Duodenal mucosa (tissue), 2 donors: ENCODE data around the gene XXYLT1.
"Not testable (repeated sequence)": the region's sequence is repeated elsewhere in the genome, so short reads cannot be mapped to it uniquely, and the experiment has no call there.

ENCODE experiments used
- H3K27ac ChIP-seq: one replicate; pipeline ENCODE4 v1.7.0; 2013; ENCODE audit warnings: low read depth, low read length
- H3K27me3 ChIP-seq, 2 donors: one replicate each; pipeline ENCODE4 v1.7.0; 2013; ENCODE audit warnings: low read length in 2 of 2, control low read depth in 1 of 2; ENCODE audit not compliant: insufficient read depth in 2 of 2, control insufficient read depth in 1 of 2
- H3K36me3 ChIP-seq, 2 donors: one replicate each; pipeline ENCODE4 v1.7.0; 2013; ENCODE audit warnings: low read length in 2 of 2, control low read depth in 1 of 2; ENCODE audit not compliant: insufficient read depth in 2 of 2, control insufficient read depth in 1 of 2
- H3K4me1 ChIP-seq, 2 donors: one replicate each; pipeline ENCODE4 v1.7.0; 2013; ENCODE audit warnings: low read length in 2 of 2, control low read depth in 1 of 2; ENCODE audit not compliant: insufficient read depth in 2 of 2, control insufficient read depth in 1 of 2
- H3K4me3 ChIP-seq, 2 donors: one replicate each; pipeline ENCODE4 v1.7.0; 2013; ENCODE audit warnings: low read length in 2 of 2, low read depth in 1 of 2
- H3K9ac ChIP-seq, 2 donors: one replicate each; pipeline ENCODE4 v1.7.0; 2013; ENCODE audit warnings: low read length in 2 of 2, low read depth in 1 of 2
- H3K9me3 ChIP-seq, 2 donors: one replicate each; pipeline ENCODE4 v1.7.0; 2013; ENCODE audit warnings: low read length in 2 of 2, control low read depth in 1 of 2; ENCODE audit not compliant: control insufficient read depth in 1 of 2

XXYLT1 gene

GRCh38 chr3:195097331-195098255, 173.4 kb downstream of the XXYLT1 start:
- Histone ChIP-seq H3K27me3 (no peaks in the 10 kb centered on the region), H3K4me3 (no peak overlapping the region), H3K9me3 (no peaks in the 10 kb centered on the region), H3K27ac (no peak overlapping the region), H3K4me1 (peaks cover 6 to 12% of the 10 kb centered on the region in 2 donors), H3K36me3 (no peaks in the 10 kb centered on the region), H3K9ac (no peak overlapping the region)

- Histone ChIP-seq H3K4me1 (peaks cover 0 to 8% of the 10 kb centered on the region in 2 donors), H3K27ac (no peak overlapping the region), H3K9me3 (no peaks in the 10 kb centered on the region), H3K9ac (no peak overlapping the region), H3K36me3 (no peaks in the 10 kb centered on the region), H3K27me3 (no peaks in the 10 kb centered on the region), H3K4me3 (no peak overlapping the region)
Observed at GRCh38 chr3:195096484-195097330, 174.3 kb downstream of the XXYLT1 start.

GRCh38 chr3:195096053-195096452, 174.9 kb downstream of the XXYLT1 start:
- no peak overlapping the region for H3K9ac ChIP-seq
- no peak overlapping the region for H3K27ac ChIP-seq
- peaks cover 0 to 7% of the 10 kb centered on the region in 2 donors for H3K4me1 ChIP-seq
- H3K4me3 ChIP-seq = no peak overlapping the region
- H3K9me3 ChIP-seq = no peaks in the 10 kb centered on the region
- H3K27me3 ChIP-seq = no peaks in the 10 kb centered on the region
- no peaks in the 10 kb centered on the region for H3K36me3 ChIP-seq

- H3K36me3 ChIP-seq = no peaks in the 10 kb centered on the region
- no peak overlapping the region for H3K27ac ChIP-seq
- H3K9ac ChIP-seq = no peak overlapping the region
- H3K4me1 ChIP-seq = peaks cover 0 to 3% of the 10 kb centered on the region in 2 donors
- no peaks in the 10 kb centered on the region for H3K27me3 ChIP-seq
- H3K4me3 ChIP-seq = no peak overlapping the region
- no peaks in the 10 kb centered on the region for H3K9me3 ChIP-seq
Observed at GRCh38 chr3:195095704-195096036, 175.3 kb downstream of the XXYLT1 start.

- Histone ChIP-seq H3K9me3 (no peaks in the 10 kb centered on the region), H3K27ac (no peak overlapping the region), H3K9ac (no peak overlapping the region), H3K4me1 (no peaks in the 10 kb centered on the region), H3K36me3 (no peaks in the 10 kb centered on the region), H3K27me3 (no peaks in the 10 kb centered on the region), H3K4me3 (no peak overlapping the region)
Observed at GRCh38 chr3:195095035-195095703, 175.8 kb downstream of the XXYLT1 start.

- no peak overlapping the region for H3K27ac ChIP-seq
- H3K4me3 ChIP-seq = no peak overlapping the region
- H3K9me3 ChIP-seq = no peaks in the 10 kb centered on the region
Observed at GRCh38 chr3:195094191-195094921, 176.6 kb downstream of the XXYLT1 start.

GRCh38 chr3:195093731-195094130, 177.2 kb downstream of the XXYLT1 start:
- no peak overlapping the region for H3K27ac ChIP-seq
- no peaks in the 10 kb centered on the region for H3K4me1 ChIP-seq
- no peak overlapping the region for H3K9ac ChIP-seq
- no peaks in the 10 kb centered on the region for H3K36me3 ChIP-seq
- H3K27me3 ChIP-seq = no peaks in the 10 kb centered on the region
- H3K9me3 ChIP-seq = no peaks in the 10 kb centered on the region
- H3K4me3 ChIP-seq = no peak overlapping the region

More at GRCh38 chr3:195094191-195094921, 176.6 kb downstream of the XXYLT1 start:
- no peaks in the 10 kb centered on the region for H3K27me3 ChIP-seq
- no peaks in the 10 kb centered on the region for H3K36me3 ChIP-seq
- no peak overlapping the region for H3K9ac ChIP-seq
- no peaks in the 10 kb centered on the region for H3K4me1 ChIP-seq

- not testable (repeated sequence) for H3K9ac ChIP-seq, H3K36me3 ChIP-seq, H3K27me3 ChIP-seq, H3K4me1 ChIP-seq, H3K9me3 ChIP-seq, H3K27ac ChIP-seq
- H3K4me3 ChIP-seq = peak overlapping the region; percentile 19 to 61
Observed at GRCh38 chr3:195087840-195088601, 182.9 kb downstream of the XXYLT1 start.

- Histone ChIP-seq H3K9ac (no peak overlapping the region), H3K27ac (no peak overlapping the region), H3K4me3 (peak overlapping the region; percentile 19 to 61), H3K27me3 (no peaks in the 10 kb centered on the region), H3K36me3 (no peaks in the 10 kb centered on the region), H3K9me3 (no peaks in the 10 kb centered on the region), H3K4me1 (no peaks in the 10 kb centered on the region)
Observed at GRCh38 chr3:195087328-195087727, 183.6 kb downstream of the XXYLT1 start.
